Vagina (tissue), 2 donors: ENCODE results near the gene CGB7.

ENCODE experiments used
- POLR2A ChIP-seq, 2 donors: fragments of 450-650 bp; IDR thresholded peaks; one replicate each; pipeline ENCODE4 v1.6.1; 2017; ENCODE audit warnings: antibody characterized with exemption in 2 of 2, mild to moderate bottlenecking in 2 of 2, moderate library complexity in 2 of 2
- POLR2AphosphoS5 ChIP-seq, 2 donors: sonication (generic); formaldehyde crosslinking; IDR thresholded peaks; one replicate each; pipeline ENCODE4 v1.9.0; 2017; ENCODE audit warnings: antibody characterized with exemption in 2 of 2, mild to moderate bottlenecking in 2 of 2, low read depth in 1 of 2; ENCODE audit not compliant: insufficient read depth in 1 of 2
- TF ChIP-seq, protein P1 (sequence below), 3 experiments: fragments of 450-650 bp in 2 of 3; fragments of 200-600 bp in 1 of 3; sonication (generic) in 1 of 3; IDR thresholded peaks; one replicate each; pipeline ENCODE4 v1.5.1; 2017 to 2019; ENCODE audit warnings: antibody characterized with exemption in 3 of 3, mild to moderate bottlenecking in 2 of 3, moderate library complexity in 2 of 3

- TF ChIP-seq, protein P1, sequence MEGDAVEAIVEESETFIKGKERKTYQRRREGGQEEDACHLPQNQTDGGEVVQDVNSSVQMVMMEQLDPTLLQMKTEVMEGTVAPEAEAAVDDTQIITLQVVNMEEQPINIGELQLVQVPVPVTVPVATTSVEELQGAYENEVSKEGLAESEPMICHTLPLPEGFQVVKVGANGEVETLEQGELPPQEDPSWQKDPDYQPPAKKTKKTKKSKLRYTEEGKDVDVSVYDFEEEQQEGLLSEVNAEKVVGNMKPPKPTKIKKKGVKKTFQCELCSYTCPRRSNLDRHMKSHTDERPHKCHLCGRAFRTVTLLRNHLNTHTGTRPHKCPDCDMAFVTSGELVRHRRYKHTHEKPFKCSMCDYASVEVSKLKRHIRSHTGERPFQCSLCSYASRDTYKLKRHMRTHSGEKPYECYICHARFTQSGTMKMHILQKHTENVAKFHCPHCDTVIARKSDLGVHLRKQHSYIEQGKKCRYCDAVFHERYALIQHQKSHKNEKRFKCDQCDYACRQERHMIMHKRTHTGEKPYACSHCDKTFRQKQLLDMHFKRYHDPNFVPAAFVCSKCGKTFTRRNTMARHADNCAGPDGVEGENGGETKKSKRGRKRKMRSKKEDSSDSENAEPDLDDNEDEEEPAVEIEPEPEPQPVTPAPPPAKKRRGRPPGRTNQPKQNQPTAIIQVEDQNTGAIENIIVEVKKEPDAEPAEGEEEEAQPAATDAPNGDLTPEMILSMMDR (IDR thresholded peaks at IDR 0.05), result no peak
- no peak for TF ChIP-seq POLR2A (IDR thresholded peaks at IDR 0.05)
- TF ChIP-seq POLR2AphosphoS5 (IDR thresholded peaks at IDR 0.05; ENCODE audit: insufficient read depth in 1 of 2, low read depth in 1 of 2), result no peak
These were observed 44.8 kb upstream of the CGB7 start for GRCh38 chr19:49102303-49102702.
